ENCODE measurements around the gene PTPRG.

PTPRG gene

GRCh38 chr3:61889259-61889658, 327.9 kb downstream of the PTPRG start:
- peaks cover 6 to 22% (median 16%) of the 10 kb centered on the region in 10 experiments; a peak in 19 of 20 replicates for H3K4me1 ChIP-seq

DNA sequence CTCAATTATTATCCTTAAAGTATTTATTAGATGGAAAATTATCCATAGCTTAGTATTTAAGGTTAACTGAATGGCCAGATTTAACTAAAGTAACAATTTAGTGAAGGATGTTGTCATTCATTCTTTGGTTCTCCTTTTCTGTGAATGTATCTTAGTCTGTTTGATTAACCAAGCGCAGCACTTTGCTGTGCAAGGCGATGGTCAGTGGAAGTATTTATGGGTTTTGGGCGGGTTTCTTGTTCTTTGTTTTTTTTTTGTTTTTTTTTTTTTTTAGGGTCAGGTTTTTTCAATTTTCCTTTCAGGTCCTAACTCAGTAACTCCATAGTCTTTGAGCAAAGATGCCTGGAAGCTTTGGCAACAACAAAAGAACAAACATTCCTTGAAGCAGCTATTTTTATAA, 328.8 kb downstream of the PTPRG start:
- H3K9me3 ChIP-seq (replicated peaks in 1 of 11): no peaks in the 10 kb centered on the region
- H3K9ac ChIP-seq: no peak overlapping the region
- H3K27me3 ChIP-seq: no peaks in the 10 kb centered on the region
- no peak for TF ChIP-seq Cebpa-rat (IDR thresholded peaks at IDR 0.05)
- H3K4me2 ChIP-seq: peak overlapping the region in 6 of 11 experiments; percentile 6 to 42 (median 18); a peak in 7 of 22 replicates
- peaks cover 15 to 31% (median 25%) of the 10 kb centered on the region in 10 experiments for H3K4me1 ChIP-seq
- H3K4me3 ChIP-seq: no peak overlapping the region
- H4K20me1 ChIP-seq: peaks cover 0 to 10% (median 3%) of the 10 kb centered on the region in 11 experiments; a peak in 5 of 22 replicates
- no peaks in the 10 kb centered on the region for H3K36me3 ChIP-seq
- no peak overlapping the region for H3K27ac ChIP-seq

More at GRCh38 chr3:61889259-61889658, 327.9 kb downstream of the PTPRG start:
- TF ChIP-seq Cebpa-rat (IDR thresholded peaks at IDR 0.05): no peak
- H3K27me3 ChIP-seq: no peaks in the 10 kb centered on the region
- H3K4me2 ChIP-seq: no peak overlapping the region
- no peak overlapping the region for H3K27ac ChIP-seq
- H3K36me3 ChIP-seq: no peaks in the 10 kb centered on the region
- no peak overlapping the region for H3K9ac ChIP-seq
- H3K4me3 ChIP-seq: no peak overlapping the region
- no peaks in the 10 kb centered on the region for H3K9me3 ChIP-seq (replicated peaks in 1 of 11)
- peaks cover 0 to 10% (median 0%) of the 10 kb centered on the region in 11 experiments; a peak in 4 of 22 replicates for H4K20me1 ChIP-seq

- no peaks in the 10 kb centered on the region for H3K27me3 ChIP-seq
- H3K4me3 ChIP-seq: no peak overlapping the region
- peak overlapping the region in 5 of 11 experiments; percentile 10 to 42 (median 21); a peak in 6 of 22 replicates for H3K4me2 ChIP-seq
- H3K9me3 ChIP-seq (replicated peaks in 1 of 11): no peaks in the 10 kb centered on the region
- H3K4me1 ChIP-seq: peaks cover 19 to 36% (median 29%) of the 10 kb centered on the region in 10 experiments
- peaks cover 0 to 15% (median 3%) of the 10 kb centered on the region in 11 experiments; a peak in 5 of 22 replicates for H4K20me1 ChIP-seq
- no peak for TF ChIP-seq Cebpa-rat (IDR thresholded peaks at IDR 0.05)
- no peak overlapping the region for H3K9ac ChIP-seq
- no peaks in the 10 kb centered on the region for H3K36me3 ChIP-seq
- no peak overlapping the region for H3K27ac ChIP-seq
Measured at GRCh38 chr3:61890586-61890985, 329.2 kb downstream of the PTPRG start.

DNA sequence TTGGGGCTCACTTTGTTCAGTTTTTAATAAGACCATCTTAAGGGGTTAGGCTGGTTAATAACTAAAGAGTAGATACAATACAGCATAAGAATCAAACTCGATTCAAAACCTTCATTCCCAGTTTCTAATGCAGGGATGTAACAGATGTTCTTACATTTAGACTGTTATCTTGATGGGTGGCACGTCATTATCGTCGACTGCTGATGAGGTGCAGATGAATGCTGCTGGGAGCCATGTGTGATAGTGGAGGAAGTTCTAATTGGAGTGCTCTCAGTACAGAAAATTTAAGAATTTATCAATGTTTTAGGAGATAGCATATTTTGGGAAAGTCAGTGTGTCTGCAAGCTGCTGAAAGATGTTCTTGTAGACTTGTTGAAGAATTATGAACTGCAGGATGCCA, 331.5 kb downstream of the PTPRG start:
- Histone ChIP-seq H3K4me3 (no peak overlapping the region), H4K20me1 (peaks cover 0 to 16% (median 3%) of the 10 kb centered on the region in 11 experiments; a peak in 5 of 22 replicates), H3K9me3 (replicated peaks in 1 of 11) (no peaks in the 10 kb centered on the region), H3K36me3 (no peaks in the 10 kb centered on the region), H3K4me1 (peaks cover 25 to 43% (median 35%) of the 10 kb centered on the region in 10 experiments), H3K9ac (no peak overlapping the region), H3K27me3 (no peaks in the 10 kb centered on the region), H3K27ac (no peak overlapping the region), H3K4me2 (no peak overlapping the region)
- no peak for TF ChIP-seq Cebpa-rat (IDR thresholded peaks at IDR 0.05)

DNA sequence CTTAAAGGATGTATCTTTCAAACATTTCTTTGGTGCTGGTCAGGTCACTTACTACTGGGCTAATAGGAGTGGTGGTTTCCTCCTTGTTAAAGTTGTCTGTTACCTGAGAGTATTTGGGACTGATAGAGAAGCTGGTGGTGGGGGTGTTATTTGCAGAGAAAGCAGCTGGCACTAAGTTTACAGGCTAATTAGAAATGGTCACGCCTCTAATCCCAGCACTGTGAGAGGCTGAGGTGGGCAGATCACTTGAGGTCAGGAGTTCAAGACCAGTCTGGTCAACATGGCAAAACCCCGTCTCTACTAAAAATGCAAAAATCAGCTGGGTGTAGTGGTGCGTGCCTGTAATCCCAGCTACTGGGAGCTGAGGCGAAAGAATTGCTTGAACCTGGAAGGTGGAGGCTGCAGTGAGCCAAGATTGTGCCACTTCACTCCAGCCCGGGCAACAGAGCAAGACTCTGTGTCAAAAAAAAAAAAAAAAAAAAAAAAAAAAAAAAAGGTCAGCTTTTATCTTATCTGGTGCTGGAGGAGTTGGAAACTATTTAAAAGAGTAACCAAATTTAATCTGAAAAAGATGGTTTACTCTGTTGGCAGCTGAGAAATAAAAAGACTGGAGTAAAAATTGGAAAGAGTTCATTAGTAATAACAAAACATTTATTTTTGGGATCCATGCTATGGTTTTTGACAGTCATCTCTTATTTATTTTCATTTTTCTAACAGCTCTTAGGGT, 332.6 kb downstream of the PTPRG start:
- no peak overlapping the region for H3K27ac ChIP-seq
- TF ChIP-seq Cebpa-rat (IDR thresholded peaks at IDR 0.05): no peak
- H3K4me3 ChIP-seq: no peak overlapping the region
- H3K4me2 ChIP-seq: peak overlapping the region; percentile 30 to 73 (median 55); a peak in 16 of 22 replicates
- no peaks in the 10 kb centered on the region for H3K27me3 ChIP-seq
- peaks cover 29 to 54% (median 37%) of the 10 kb centered on the region in 10 experiments for H3K4me1 ChIP-seq
- no peak overlapping the region for H3K9ac ChIP-seq
- H3K9me3 ChIP-seq (replicated peaks in 1 of 11): no peaks in the 10 kb centered on the region
- no peaks in the 10 kb centered on the region for H3K36me3 ChIP-seq
- H4K20me1 ChIP-seq: peaks cover 0 to 21% (median 3%) of the 10 kb centered on the region in 11 experiments; a peak in 5 of 22 replicates

GRCh38 chr3:61894988-61895935, 333.9 kb downstream of the PTPRG start:
- no peak for TF ChIP-seq Cebpa-rat (IDR thresholded peaks at IDR 0.05)
- no peaks in the 10 kb centered on the region for H3K36me3 ChIP-seq
- peak overlapping the region; percentile 30 to 73 (median 55) for H3K4me2 ChIP-seq
- H3K9ac ChIP-seq: no peak overlapping the region; a peak in 1 of 22 replicates
- H3K27me3 ChIP-seq: no peaks in the 10 kb centered on the region
- H3K4me3 ChIP-seq: no peak overlapping the region
- peak overlapping the region in 2 of 11 experiments; percentile 12 to 24; a peak in 2 of 22 replicates for H3K27ac ChIP-seq
- peaks cover 0 to 21% (median 3%) of the 10 kb centered on the region in 11 experiments; a peak in 5 of 22 replicates for H4K20me1 ChIP-seq
- H3K4me1 ChIP-seq: peaks cover 23 to 50% (median 30%) of the 10 kb centered on the region in 10 experiments
- no peaks in the 10 kb centered on the region for H3K9me3 ChIP-seq (replicated peaks in 1 of 11)

GRCh38 chr3:61896251-61896650, 334.9 kb downstream of the PTPRG start:
- peaks cover 0 to 21% (median 3%) of the 10 kb centered on the region in 11 experiments; a peak in 5 of 22 replicates for H4K20me1 ChIP-seq
- TF ChIP-seq Cebpa-rat (IDR thresholded peaks at IDR 0.05): no peak
- H3K9me3 ChIP-seq (replicated peaks in 1 of 11): no peaks in the 10 kb centered on the region
- H3K4me3 ChIP-seq: no peak overlapping the region
- H3K9ac ChIP-seq: no peak overlapping the region
- no peak overlapping the region for H3K27ac ChIP-seq
- peak overlapping the region in 3 of 11 experiments; percentile 66 to 73 (median 69); a peak in 1 of 22 replicates for H3K4me2 ChIP-seq
- no peaks in the 10 kb centered on the region for H3K36me3 ChIP-seq
- H3K4me1 ChIP-seq: peaks cover 19 to 50% (median 26%) of the 10 kb centered on the region in 10 experiments
- H3K27me3 ChIP-seq: no peaks in the 10 kb centered on the region

GRCh38 chr3:61897848-61898247, 336.5 kb downstream of the PTPRG start:
- TF ChIP-seq Cebpa-rat (IDR thresholded peaks at IDR 0.05): no peak
- peak overlapping the region in 5 of 11 experiments; percentile 6 to 87 (median 62); a peak in 6 of 22 replicates for H3K4me2 ChIP-seq
- no peak overlapping the region for H3K9ac ChIP-seq

More at GRCh38 chr3:61897848-61898247, 336.5 kb downstream of the PTPRG start:
- Histone ChIP-seq H3K36me3 (no peaks in the 10 kb centered on the region), H3K27ac (no peak overlapping the region; a peak in 1 of 22 replicates), H3K27me3 (no peaks in the 10 kb centered on the region), H3K4me3 (no peak overlapping the region), H4K20me1 (peaks cover 0 to 21% (median 3%) of the 10 kb centered on the region in 11 experiments; a peak in 5 of 22 replicates), H3K9me3 (replicated peaks in 1 of 11) (no peaks in the 10 kb centered on the region), H3K4me1 (peaks cover 22 to 54% (median 28%) of the 10 kb centered on the region in 10 experiments)

All from BLaER1 treated with 17β-estradiol and CSF1 and Interleukin-3, amounts not matched to agents 10 nM and 100 nM (cell line).